Mononuclear cell (primary cell): ENCODE data around the gene RNF5. TPM values are rescaled to one million over a fixed set of nuclear protein-coding genes. Genes with fewer than 3 reads are reported as not detected.
"Not testable (repeated sequence)": the region's sequence is repeated elsewhere in the genome, so short reads cannot be mapped to it uniquely, and the experiment has no call there.

Experiments used
- H3K27me3 ChIP-seq: 2 replicates; pipeline ENCODE4 v1.6.0; 2011; ENCODE audit warnings: low read length, control low read depth; ENCODE audit not compliant: insufficient read depth
- H3K4me1 ChIP-seq: 2 replicates; pipeline ENCODE4 v1.5.1; 2011; ENCODE audit warnings: mild to moderate bottlenecking, low read length, control low read depth; ENCODE audit not compliant: insufficient read depth
- H3K4me3 ChIP-seq: 2 replicates; pipeline ENCODE4 v1.5.1; 2011; ENCODE audit warnings: mild to moderate bottlenecking, low read length, moderate library complexity
- H3K9me3 ChIP-seq: 2 replicates; pipeline ENCODE4 v1.5.1; 2011; ENCODE audit warnings: low read depth, mild to moderate bottlenecking, control low read depth, low read length
- total RNA-seq: library from RNA; depleted of rRNA; stranded (reverse); fragments of >200 nt; gene quantifications from one replicate; pipeline ENCODE4 v1.2.3, GENCODE V29; 2012

RNF5 gene
- total RNA-seq, 1 donor: 13.2 TPM

DNA sequence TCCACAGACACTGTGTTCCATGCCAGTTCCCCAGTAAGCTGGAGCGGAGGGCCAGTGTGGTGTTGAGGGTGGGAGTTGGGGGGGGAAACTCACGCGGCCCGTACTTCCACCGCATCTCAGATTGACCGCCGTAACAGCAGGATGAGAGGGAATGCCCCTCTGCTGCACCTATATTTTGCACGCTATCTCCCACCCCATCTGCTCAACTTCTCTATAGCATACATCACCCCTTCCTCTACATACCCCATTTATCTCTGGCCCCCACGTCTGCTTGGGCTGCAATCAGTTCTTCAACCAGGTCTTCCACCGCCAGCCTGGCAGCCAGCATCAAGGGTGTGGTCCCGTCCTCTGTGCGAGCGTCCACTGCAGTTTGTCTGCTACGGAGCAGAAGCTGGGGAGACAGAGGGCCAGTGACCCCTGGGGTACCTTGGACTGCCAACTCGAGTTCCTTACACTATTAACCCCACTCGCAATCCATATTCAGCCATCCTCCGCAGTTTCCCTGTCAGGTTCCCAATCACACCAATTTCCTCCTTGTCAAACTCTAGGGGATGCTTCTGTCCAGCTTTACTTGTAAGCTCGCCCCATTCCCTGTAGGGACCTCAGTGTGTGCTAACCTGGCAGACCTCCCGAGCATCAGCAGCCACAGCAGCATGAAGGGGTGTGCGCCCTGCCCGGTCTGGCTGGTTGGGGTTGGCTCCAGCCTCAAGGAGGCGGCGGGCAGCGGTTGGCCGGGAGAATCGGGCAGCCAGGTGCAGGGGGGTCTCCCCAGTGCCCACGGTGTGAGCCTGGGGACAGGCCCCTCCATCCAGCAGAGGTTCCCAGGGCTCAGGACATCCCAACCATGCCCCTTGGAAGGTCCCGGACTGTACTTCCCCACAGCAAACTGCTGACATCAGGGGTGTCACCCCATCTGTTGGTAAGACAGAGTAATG is 18.7 kb downstream of the RNF5 start:
- Histone ChIP-seq H3K9me3 (no peaks in the 10 kb centered on the region), H3K4me3 (peak overlapping the region; percentile 98), H3K4me1 (peaks cover 39% of the 10 kb centered on the region), H3K27me3 (no peaks in the 10 kb centered on the region)

DNA sequence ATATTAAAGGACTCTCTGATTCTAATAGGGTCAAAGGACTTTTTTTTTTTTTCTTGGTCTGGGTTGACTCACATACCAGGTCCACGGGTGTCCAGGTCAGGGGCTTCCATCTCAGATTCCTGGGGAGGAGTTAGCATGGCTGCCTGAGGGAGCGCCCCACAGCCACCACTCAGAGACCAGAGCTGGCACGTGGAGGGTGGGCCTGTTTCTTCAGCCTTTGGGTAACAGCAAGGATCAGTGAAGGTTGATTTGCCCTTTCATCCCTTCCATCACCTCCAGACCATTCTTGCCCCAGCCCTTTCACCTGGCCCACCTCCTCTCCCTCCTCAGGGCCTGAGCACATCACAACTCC is 20.1 kb downstream of the RNF5 start:
- H3K4me1 ChIP-seq: peaks cover 32% of the 10 kb centered on the region
- no peaks in the 10 kb centered on the region for H3K9me3 ChIP-seq

DNA sequence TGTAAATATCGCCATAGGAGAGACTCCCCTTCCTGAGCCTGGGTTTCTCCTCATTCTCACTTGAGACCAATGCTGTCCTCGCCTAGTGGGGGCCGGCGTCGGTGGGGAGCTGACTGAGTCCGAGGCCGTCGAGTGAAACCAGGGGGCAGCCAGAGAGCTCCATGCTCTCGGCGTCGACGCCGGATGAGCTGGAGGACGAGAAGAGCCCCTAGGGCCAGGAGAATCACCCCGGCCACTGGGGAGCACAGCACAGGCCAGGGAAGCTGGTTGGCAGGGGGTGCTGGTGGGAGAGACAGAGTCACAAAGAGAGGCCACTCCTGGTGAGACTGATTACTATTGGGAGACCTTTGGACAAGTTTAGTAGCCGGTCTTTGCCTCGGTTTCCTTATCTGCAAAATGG is 20.7 kb downstream of the RNF5 start:
- H3K4me3 ChIP-seq: no peak overlapping the region
- H3K27me3 ChIP-seq: no peaks in the 10 kb centered on the region
- H3K9me3 ChIP-seq: no peaks in the 10 kb centered on the region
- H3K4me1 ChIP-seq: peaks cover 26% of the 10 kb centered on the region

More for the DNA sequence above, 20.1 kb downstream of the RNF5 start:
- Histone ChIP-seq H3K4me3 (no peak overlapping the region), H3K27me3 (no peaks in the 10 kb centered on the region)

DNA sequence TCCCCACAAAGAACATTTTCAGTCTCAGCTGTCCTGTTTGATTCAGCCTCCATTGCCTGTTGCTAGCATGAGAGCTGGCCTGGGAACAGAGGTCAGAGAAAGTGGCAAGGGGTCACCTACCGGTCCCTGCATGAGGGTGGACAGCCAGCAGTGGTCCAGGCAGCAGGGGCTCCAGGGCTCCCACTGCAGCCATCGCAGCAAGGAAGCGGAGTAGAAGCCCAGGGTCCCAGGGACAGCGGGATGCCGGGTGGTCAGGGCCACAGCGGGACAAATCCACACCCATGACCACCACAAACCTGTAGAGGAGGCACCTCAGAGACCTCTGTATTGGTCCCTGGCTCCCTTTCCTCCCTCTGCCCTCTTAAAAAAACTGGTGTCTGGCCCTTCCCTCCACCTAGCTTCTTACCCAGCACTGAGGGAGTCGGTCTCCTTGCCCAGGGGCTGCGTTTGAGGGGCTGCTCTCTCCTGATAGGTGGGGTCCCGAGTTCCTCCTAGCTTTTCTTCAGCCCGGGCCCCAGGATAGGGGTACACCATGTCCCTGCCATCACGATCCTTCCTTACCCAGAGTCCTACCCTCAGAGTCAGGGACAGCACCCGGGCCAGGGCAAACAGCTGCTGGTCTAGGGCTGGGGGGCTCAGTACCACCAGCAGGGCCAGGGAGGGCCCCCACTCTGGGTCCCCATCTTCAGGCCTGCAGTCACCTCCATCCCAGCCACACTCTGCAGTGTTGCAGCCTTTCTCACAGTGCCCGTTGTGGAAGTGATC is 22.7 kb downstream of the RNF5 start:
- Histone ChIP-seq H3K27me3 (no peaks in the 10 kb centered on the region), H3K4me3 (no peak overlapping the region), H3K9me3 (no peaks in the 10 kb centered on the region), H3K4me1 (peaks cover 12% of the 10 kb centered on the region)

DNA sequence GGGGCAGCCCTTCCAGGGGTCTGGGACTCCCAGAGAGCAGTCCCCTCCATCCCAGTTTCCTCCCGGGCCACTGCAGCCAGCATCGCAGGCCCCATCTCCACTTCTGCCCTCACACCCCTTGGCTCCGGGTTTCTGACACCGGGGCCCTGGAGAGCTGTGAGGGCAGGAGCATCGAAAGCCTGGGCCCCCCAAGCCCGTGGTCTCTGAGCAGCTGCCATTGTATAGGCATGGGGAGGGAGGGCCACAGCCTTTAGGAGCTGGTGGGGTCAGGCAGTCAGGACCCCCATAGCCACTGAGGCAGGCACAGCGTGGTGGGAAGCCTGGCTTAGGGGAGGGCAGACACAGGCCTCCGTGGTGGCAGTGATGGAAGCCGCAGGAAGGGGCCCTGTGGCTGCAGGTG is 24.0 kb downstream of the RNF5 start:
- no peaks in the 10 kb centered on the region for H3K9me3 ChIP-seq
- H3K4me3 ChIP-seq: no peak overlapping the region
- no peaks in the 10 kb centered on the region for H3K27me3 ChIP-seq
- peaks cover 2% of the 10 kb centered on the region for H3K4me1 ChIP-seq

DNA sequence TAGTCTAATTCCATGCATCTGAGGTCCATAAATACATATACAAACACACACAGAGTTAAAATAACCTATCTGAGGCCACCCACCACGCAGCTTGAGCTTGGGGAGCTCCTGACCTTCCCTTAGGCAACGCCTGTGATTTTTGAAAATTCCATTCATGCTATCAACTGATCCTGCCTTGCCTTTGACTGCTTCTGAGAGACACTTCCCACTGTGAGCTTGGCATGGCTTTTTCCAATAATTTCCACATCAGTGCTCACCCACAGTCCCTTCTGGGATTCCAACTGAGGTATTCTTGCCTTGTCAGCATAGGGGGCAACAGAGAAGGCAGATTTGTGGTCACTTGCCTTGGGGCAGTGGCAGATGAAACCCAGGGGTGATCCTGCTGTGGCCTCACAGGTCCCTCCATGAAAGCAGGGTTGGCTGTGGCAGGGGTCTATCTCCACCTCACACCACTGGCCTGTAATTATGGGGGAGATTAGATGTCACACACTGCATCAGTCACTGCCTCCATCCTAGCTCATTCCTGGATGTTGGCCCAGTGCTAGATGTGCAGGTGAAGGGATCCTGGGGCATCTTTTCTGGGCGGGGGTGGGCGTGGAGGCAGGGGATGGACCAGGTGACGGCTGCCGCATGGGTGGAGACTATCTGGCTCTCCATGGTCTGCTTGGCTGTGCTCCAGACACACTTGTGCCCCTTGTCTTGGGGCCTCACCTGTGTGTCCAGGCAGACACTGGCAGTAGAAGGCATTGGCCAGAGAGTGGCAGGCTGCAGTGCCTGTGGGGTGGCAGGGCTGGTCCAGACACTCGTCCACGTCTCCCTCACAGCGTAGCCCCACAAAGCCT is 25.4 kb downstream of the RNF5 start:
- H3K4me3 ChIP-seq: no peak overlapping the region
- no peaks in the 10 kb centered on the region for H3K9me3 ChIP-seq
- no peaks in the 10 kb centered on the region for H3K27me3 ChIP-seq
- H3K4me1 ChIP-seq: no peaks in the 10 kb centered on the region

DNA sequence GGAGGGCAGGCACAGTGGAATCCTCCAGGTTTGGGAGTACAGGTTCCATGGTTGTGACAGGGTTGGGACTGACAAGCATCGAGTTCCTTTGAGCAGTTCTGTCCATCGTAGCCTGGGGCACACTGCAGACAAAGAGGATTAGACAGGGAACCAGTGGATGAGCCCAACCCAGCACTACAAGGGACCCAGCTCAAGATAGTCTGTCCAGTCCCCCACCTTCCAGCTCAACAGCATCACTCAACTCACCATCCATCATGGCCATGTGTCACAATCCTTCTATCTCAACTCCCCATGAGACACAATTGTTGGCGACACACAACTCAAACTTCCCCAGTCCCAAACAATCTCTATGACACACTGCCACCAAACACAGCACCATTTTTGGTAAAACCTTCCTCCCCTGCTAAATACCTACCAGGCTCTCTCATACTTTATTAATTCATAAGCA is 26.1 kb downstream of the RNF5 start:
- Histone ChIP-seq H3K9me3 (no peaks in the 10 kb centered on the region), H3K4me1 (no peaks in the 10 kb centered on the region), H3K27me3 (no peaks in the 10 kb centered on the region), H3K4me3 (no peak overlapping the region)

DNA sequence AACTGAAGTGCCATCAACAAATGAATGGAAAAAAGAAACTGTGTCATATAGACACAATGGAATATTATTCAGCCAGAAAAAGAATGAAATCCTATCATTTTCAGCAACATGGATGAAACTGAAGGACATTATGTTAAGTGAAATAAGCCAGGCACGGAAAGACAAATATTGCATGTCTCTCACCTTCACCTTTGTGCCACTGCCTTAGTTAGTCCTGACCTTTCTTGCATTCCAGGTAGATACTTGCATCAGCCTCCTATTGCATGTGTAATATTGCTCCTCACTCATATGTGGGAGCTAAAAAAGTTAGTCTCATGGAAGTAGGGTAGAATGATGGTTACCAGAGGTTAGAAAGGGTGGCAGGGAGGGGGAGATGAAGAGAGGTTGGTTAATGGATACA is 30.8 kb downstream of the RNF5 start:
- Histone ChIP-seq H3K27me3 (no peaks in the 10 kb centered on the region), H3K4me3 (no peak overlapping the region), H3K9me3 (no peaks in the 10 kb centered on the region), H3K4me1 (no peaks in the 10 kb centered on the region)

DNA sequence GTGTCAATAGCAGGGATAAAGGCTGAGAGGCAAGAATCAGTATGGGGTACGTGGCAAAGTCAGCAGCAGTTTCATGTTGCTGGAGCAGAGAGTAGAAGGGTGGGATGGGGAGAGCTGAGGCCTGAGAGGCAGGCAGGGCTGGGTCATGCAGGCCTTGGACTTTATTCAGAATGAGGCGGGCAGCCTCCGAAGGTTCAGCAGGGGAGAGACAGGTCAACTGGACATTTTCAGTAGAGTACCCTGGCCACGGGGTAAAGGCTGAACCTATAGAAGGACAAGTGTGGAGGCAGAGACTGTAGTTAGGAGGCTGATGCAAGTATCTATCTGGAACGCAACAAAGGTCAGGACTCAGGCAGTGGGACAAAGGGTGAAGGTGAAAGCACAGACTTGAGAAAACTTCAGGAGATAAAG is 32.0 kb downstream of the RNF5 start:
- no peaks in the 10 kb centered on the region for H3K27me3 ChIP-seq
- H3K4me3 ChIP-seq: no peak overlapping the region
- no peaks in the 10 kb centered on the region for H3K4me1 ChIP-seq
- H3K9me3 ChIP-seq: no peaks in the 10 kb centered on the region

DNA sequence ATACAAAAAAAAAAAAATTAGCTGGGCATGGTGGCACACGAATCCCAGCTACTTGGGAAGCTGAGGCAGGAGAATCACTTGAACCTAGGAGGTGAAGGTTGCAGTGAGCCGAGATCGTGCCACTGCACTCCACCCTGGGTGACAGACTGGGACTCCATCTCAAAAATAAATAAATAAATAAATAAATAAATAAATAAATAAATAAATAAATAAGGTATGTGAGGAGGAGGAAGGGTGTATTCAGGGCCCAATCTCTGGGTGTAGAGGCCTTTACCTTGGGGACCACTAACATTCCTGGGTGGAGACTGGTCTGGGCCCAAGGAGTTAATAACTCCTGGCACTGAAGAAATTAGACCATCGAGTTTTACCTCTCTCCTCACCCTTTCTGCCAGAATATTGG is 33.2 kb downstream of the RNF5 start:
- not testable (repeated sequence) for H3K4me1 ChIP-seq, H3K4me3 ChIP-seq, H3K9me3 ChIP-seq, H3K27me3 ChIP-seq

DNA sequence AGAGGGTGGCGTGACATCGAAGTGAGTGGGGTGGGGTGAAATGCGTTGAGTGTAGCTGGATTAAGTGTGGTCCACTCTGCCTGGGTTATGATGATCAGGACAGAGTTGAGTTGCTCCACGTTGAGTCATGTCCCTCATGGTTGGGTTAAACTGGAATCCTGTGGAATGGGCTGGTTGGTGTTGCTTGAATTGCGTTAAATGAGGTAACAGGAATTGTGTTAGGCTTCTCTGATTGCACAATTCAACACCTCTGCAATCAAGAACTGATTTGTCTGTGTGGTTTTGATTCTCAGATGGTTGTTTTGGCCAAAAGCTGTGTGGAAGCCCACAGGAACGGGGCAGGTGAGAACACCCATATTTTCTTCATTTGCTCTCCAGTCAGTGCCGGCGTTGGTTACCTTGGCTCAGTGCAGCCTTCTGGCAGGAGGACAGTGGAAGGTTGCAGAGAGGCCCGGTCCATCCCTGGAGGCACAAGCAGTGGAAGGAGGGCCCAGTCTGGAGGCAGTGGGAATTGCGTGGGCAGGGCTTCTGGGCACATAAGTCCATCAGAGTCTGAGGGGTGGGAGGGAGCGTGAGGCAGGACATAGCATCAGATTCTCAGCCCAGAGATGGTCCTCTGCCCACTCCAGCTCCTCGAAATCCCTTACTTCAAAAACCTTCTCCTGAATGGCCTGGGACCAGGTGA is 34.0 kb downstream of the RNF5 start:
- Histone ChIP-seq H3K27me3 (no peaks in the 10 kb centered on the region), H3K9me3 (no peaks in the 10 kb centered on the region), H3K4me3 (no peak overlapping the region), H3K4me1 (no peaks in the 10 kb centered on the region)

DNA sequence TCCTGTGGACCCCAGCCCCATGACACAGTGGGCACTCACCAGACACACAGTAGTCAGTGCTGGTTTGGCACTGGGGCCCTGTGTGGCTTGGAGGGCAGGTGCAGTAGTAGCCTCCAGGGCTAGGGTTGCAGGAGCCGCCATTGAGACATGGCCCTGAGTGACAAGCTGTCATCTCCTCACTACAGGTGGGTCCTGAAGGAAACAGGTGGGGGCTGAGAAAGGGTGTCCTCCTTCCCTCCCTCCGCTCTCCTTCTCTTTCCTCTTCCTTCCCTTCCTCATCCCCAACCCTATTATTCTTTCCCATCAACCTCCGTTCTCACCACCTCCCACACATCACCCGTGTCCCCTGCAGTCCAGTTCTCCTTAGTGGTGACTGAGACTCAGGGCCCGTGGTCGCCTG is 35.4 kb downstream of the RNF5 start:
- H3K4me1 ChIP-seq: no peaks in the 10 kb centered on the region
- no peak overlapping the region for H3K4me3 ChIP-seq
- H3K9me3 ChIP-seq: no peaks in the 10 kb centered on the region
- no peaks in the 10 kb centered on the region for H3K27me3 ChIP-seq

DNA sequence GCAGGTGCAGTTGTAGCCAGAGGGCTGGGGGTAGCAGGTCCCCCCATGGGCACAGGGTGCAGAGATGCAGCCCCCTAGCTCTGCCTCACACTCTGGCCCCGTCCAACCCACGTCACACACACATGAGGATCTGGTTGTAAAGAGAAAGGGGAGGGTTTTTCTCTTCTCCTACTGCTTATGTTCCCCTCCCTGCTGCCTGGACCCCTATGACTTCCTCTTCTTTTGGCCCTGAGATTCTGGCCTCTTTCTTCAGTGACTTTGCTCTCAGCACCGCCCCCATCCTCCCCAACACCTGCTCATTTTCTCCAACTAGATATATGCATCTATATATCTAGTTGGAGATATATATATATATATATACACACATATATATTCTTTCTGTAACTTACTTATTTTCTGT is 35.9 kb downstream of the RNF5 start:
- Histone ChIP-seq H3K4me3 (no peak overlapping the region), H3K4me1 (no peaks in the 10 kb centered on the region), H3K9me3 (no peaks in the 10 kb centered on the region), H3K27me3 (no peaks in the 10 kb centered on the region)

DNA sequence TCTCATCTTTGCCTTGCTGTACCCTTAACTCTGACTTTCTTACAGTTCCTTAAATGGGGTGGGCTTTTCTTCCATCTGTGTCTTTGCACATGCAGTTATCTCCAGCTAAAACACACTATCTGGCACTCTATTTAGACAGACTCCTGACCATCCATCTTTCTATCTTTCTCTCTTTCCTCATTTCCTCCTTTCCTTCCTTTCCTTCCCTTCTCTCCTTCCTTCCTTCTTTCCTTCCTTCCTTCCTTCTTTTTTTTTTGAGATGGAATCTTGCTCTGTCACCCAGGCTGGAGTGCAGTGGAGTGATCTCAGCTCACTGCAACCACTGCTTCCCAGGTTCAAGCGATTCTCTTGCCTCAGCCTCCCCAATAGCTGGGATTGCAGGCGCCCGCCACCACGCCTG is 37.4 kb downstream of the RNF5 start:
- H3K27me3 ChIP-seq: no peaks in the 10 kb centered on the region
- H3K9me3 ChIP-seq: no peaks in the 10 kb centered on the region
- no peak overlapping the region for H3K4me3 ChIP-seq
- no peaks in the 10 kb centered on the region for H3K4me1 ChIP-seq
